Femur (tissue), 1 donor: ENCODE results near the gene IFT27.

Source experiments
- DNase-seq: peaks from one replicate; pipeline ENCODE4 v3.0.0-alpha.2; 2017

The IFT27 gene

DNA sequence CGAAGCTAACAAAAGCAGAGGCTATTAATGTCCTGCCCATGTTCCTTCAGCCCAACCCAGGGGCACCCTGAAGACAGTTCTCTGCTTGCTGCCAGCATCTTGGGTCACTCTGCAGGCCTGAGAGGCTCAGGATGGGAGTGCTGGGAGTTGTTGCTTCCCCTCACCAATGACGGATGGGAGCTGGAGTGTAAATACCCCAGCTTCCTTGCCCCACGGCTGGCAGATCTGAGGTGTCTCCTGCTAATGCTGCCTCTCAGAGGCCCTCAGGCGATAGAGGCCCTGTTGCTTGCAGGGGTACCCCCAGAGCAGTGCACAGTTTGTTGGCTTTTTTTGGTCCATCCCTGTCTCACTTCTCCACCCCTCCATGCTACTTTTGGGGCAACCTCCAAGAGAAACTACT is 32.9 kb downstream of the IFT27 start:
- peak; percentile 5 for DNase-seq

DNA sequence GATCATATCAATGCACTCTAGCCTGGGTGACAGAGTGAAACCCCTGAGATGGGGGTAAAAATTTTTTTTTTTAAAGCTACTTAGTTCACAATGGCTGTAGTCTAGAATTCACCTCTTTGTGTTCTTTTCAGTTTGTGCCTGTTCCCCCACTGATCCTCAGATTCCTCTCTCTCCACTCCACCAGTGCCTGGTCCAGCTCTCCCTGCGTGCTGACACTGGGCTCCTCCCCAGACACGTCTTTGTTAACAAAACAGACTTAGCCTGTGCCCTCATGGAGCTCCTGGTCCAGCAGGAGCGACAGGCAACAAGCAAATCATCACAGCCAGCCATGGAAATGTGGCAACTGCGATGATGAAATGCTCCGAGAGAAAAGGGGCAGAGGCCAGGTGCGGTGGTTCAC is 34.0 kb downstream of the IFT27 start:
- peak; percentile 1 for DNase-seq

DNA sequence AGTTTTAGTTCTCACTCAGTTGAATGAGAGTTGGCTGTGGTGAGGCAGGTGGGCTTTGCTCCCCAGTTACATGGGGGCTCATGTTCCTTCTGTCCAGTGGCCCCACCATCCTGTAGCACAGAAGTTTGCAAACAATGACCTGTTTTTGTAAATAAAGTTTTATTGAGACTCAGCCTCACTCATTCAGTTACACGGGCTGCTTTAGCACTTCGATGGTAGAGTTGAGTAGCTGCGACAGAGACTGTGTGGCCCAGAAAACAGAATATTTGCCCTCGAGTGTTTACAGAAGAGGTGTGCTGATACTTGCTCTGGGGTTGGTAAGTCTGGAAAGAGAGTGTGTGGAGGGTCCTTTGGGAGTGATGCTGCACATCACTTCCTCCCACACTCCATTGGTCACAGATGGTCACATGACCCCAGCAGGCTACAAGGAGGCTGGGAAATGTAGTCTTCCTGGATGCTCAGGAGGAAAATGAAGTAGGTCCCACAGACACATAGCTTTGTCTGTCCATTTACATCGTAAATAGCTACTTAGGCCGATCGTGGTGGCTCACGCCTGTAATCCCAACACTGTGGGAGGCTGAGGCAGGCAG is 34.6 kb downstream of the IFT27 start:
- DNase-seq, result peak; percentile 10

DNA sequence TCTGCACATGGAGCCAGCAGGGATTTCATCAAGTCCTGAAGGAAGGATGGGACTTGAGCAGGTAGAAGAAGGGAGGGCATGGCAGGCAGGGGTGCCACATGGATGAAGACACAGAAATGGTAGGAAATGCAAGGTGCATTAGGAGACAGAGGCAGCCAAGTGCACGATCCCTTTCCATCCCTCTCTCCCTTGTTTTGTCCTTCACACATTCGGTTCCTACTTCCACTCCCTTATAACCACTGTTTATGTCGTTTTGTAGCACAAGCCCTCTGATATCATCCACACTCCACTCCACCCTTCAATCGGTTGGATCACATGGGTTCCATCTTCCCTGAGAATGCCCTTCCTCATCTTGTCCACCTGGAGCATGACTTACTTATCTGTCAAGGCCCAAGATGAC is 35.2 kb downstream of the IFT27 start:
- no peak for DNase-seq

DNA sequence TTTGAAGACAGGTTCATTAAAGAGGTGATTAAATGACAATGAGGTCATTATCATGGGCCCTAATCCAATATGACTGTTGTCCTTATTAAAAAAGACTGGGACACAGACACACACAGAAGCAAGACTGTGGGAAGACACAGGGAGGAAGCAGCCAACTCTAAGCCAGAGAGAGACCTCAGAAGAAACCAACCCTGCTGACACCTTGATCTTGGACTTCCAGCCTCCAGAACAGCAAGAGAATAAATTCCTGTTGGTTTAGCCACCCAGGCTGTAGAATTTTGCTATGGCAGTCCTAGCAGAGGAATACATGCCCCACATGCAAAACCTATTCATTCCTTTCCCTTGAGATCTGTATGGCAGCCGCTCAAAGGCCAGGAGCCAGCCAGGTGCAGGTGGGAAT is 36.7 kb downstream of the IFT27 start:
- DNase-seq, result peak; percentile 0

DNA sequence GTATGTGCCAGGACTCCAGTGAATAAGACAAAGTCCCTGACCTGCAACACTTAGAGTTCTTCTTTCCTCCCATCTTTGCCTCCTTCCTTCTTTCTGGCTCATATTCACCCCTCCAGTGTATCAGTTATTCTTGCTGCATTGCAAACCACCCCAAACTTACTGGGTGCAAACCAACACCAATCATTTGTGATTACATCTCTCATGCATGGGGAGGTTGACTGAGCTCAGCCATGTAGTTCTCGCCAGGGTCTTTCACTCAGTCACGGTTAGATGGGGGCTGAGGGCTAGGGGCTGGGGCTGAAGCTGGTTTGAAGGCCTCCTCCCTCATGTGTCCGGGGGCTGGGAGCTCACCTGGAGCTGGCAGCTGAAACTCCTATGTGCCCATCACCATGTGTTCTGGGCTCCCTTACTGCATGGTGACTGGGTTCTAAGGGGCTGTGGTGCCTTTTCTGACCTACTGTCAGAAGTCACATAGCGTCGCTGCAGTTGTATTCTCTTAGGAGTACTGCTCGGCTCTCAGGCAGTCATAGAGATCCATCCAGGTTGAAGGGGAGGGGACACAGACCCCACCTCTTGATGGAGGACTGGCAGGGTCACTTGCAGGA is 37.4 kb downstream of the IFT27 start:
- DNase-seq, result no peak

DNA sequence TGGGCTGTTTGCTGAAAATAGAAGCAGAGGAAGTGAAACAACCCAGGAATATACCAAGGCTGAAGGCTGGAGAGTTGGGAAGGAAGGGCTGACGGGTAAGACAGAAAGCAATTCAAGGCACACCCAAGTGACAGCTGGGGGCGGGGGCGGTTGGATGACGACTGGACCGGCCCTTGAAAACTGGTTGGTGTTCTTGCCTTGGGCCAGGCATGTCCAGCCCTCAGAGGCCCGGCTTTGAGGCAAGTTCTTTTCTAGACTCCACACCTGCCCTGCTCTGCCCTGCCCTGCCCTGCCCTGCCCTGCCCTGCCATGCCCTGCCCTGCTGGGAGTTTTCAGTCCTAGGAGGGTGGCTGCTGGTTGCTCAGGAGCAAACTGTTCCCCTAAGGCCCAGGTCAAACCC is 38.1 kb downstream of the IFT27 start:
- peak; percentile 27 for DNase-seq

DNA sequence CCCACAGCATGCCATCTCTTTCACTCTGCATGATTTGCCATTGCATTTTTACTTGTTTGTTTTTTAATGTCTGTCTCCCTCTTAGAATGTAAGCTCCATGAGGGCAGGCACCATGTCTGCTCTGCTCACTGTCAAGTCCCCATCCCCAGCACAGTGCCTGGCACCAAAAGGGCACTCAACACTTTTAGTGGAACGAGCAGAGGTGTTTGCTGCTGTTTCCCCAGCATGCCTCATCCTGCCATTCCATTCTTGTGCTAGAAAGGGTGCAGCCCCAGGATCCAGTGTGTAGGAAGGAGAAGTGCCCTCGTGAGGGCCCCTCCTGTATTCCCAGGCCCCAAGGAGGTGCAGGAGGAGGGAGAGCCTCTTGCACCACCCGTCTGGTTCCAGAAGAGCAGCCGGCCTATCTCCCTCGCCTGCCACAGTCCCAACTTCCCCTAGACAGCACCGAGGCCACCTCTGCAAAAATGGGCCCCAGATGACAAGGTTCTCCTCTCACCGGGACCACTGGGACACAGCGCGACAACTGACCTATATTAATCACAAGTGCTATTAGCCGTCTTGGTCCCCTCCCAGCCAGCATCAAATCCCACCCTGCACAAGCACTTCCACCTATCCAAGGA is 39.1 kb downstream of the IFT27 start:
- DNase-seq, result peak; percentile 5

DNA sequence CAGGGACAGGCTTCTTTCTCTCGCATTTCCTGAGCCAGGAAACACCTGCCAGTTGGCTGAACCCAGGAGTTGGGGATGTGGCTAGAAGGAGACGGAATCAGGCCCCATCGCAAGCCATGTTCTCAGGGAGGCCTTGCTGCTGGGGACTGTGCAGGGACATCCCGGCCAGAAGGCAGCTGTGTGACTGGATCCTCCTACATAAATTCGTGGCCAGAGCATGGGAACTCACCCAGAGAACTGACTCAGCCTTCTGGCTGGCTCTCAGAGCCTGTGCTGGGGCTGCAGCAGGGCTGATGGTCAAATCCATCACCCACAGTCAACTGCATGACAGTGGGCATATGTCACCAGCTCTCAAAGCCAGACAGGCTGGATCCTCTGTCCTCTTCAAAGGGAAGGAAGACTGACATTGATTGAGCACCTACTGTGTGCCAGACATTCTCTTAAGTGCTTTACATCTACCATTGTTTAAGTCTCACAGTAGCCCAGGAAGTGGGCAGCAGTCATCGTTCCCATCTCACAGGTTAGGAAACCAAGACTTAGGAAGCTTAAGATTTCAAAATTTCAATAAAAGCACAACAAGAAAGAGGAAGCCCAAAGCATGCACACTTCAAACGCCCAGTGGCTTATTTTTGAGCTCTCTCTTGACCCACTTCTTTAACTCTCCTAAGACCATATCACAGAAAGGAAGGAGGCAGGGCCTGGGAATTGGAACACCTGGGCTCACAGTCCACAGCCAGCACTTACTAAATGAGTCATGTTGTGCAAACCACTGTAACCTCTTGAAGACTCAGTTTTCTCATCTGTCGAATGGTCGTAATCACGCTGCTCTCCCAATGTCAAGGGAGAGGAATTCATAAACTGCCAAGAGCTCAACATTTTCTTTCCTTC is 41.5 kb downstream of the IFT27 start:
- peak; percentile 61 for DNase-seq

DNA sequence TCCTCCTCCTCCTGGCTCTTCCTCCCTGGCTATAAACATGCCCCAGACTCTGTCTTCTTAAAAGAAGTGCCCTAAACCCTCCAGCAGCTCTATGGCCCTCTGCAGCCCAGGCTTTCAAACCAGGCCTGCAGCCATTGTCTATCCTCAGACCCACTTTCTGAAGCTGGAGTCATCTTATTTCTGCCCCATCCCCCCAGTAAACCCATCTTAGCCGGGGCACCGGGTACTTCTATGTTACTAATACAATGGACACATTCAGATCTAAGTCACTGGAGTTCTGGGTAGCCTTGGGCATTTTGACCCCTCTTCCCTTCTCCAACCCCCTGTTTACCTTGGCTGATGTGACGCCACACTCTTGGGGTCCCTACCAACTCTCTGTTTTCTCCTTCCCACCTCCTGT is 42.6 kb downstream of the IFT27 start:
- DNase-seq, result peak; percentile 5

DNA sequence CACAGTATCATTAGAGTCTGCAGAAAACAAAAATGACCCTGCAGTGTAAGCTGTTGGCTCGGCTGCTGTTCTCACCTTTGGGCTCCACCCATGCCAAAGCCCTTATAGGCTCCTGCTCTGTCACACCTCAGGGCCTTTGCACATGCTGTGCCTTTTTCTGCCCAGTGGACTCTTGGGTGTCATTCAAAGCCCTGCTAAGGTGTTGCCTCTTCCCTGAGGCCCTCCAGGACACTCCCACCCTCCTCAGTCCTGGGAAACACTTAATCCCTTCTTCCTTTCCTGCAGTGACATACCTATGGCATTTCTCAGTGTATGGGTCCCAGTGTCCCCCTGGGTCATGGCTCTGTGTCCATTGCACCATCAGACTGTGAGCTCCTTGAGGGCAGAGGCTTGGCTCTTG is 43.3 kb downstream of the IFT27 start:
- DNase-seq, result peak; percentile 10

DNA sequence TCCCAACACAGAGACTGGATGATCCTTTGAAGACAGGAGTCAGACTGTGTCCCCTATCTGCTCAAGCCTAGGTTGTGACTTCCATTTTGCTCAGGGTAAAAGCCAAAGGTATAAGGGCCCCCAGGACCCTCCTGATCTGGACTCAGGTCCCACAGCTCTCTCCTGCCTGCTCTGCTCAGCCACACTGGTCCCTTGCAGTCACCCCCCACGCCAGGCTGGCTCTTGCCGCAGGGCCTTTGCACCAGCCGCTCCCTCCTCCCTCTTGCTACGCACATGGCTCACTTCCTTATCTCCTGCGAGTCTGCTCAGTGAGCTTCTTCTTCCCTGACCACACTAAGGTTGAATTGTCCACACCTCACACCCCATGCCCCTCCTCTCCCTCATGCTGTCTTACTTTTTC is 44.0 kb downstream of the IFT27 start:
- DNase-seq, result peak; percentile 1

DNA sequence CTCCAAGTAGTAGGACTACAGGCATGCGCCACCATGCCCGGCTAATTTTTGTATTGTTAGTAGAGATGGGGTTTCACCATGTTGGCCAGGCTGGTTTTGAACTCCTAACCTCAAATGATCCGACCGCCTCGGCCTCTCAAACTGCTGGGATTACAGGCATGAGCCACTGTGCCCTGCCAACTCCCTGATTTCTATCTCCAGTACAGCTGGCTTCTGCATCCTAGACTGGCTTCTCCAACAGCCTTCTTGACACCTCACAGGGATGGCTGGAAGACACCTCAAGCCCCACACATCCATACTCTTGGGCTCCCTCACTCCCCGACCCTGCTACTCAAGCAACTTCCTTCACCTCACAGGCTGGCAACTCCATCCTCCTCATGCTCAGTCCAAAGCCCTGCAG is 44.6 kb downstream of the IFT27 start:
- DNase-seq, result peak; percentile 3

DNA sequence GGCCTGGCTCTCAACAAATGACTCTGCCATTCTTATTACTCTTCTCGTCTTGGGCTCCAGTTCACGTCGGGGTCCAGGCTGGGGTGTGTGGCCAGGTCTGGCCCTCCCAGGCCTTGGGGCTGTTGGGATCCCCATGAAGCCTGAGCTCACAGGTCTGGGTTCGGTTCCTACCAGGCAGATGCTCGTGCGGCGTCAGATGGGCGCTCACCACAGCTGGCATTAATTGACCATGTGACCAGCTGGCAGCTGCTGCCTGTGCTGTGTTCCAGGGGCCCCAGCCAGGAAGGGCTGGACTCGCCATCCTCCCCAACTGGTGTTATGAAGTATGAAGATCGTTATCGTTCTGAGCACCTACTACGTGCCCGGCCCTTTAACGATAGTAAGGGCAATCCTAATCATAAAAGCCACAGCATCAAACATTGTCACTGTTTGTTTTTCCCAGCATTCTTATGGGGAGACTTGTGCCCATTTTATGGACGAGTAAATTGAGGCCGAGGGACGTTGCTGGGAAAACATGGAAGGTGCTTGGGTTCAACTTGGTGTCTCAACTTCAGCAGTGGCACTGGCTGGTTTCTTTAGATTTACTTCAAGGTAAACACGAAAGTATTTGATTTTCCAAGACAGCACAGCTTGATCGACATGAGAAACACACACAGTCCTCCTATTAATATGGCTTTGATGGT is 45.6 kb downstream of the IFT27 start:
- DNase-seq, result peak; percentile 8

DNA sequence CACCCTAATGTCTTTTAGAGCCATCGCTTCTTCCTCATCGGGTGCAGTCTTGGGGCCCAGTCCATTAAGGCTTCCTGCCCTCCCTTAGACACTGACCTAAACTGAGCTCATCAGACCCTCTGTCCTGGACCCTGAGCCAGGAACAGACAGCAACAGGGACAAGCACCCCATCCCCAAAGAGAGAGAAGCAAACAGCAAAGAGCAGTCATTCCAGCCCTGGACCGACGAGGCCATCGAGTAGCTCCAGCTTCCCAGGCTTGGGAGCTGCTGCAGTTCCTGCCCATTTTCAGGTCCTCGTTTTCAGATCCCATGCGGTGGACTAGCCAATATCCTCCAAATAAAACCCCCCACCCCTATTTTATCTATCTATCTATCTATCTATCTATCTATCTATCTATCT is 46.6 kb downstream of the IFT27 start:
- DNase-seq, result peak; percentile 3

DNA sequence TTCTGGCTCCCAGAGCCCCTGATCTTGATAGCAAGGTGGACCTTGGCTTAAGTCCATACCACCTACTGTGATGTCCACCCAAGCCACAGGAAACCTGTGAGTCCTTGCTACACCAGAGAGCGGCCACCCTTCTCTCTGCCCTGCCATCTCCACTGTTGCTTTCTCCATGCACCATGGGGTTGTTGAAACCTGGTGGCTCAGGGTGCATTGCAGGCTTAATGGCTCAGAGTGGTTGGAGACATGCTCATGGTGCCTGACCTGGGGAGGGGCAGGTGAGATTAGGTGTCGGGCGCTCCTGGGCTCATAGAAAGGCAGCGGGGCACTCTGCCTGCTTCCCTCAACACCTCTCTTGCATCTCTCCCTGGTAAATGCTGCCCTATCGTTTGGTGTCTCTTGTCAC is 47.4 kb downstream of the IFT27 start:
- DNase-seq, result peak; percentile 5

DNA sequence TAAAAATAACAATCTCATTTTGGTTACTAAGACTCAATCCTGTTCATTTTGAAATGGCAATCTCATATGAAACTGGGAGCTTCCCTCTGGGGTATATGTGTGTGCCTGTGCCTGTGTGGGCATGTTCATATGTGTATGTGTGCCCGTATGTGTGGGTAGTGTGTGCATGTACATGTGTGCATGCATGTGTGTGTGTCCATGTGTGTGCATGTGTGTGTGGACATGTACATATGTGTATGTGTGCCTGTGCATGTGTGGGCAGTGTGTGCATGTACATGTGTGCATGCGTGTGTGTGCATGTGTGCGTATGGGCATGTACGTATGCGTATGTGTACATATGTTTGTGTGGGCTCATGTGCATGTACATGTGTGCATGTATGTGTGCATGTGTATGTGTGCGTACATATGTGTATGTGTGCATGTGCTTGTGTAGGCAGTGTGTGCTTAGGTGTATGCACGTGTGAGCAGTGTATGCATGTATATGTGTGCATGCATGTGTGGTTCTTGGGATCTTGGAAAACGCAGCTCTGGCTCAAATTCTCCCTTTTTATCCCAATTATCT is 47.9 kb downstream of the IFT27 start:
- DNase-seq, result peak; percentile 1

DNA sequence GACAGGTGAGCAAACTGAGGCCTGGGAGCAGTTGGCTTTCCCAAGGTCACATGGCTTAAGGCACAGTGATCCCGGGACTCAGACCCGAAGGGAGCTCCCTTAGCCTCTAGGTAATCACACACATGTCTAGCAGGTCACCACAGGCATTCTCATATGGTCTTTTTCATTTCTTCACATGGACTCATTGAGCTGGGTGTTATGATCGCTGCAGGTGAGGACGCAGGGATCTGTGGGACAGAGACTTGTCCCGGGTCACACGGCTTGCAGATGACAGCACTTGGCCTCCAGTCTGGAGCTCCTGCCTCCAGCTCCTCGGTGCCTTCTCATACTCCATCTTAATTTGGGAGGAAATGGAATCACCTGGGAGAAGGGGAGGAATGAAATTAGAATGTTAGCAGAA is 48.8 kb downstream of the IFT27 start:
- peak; percentile 2 for DNase-seq

DNA sequence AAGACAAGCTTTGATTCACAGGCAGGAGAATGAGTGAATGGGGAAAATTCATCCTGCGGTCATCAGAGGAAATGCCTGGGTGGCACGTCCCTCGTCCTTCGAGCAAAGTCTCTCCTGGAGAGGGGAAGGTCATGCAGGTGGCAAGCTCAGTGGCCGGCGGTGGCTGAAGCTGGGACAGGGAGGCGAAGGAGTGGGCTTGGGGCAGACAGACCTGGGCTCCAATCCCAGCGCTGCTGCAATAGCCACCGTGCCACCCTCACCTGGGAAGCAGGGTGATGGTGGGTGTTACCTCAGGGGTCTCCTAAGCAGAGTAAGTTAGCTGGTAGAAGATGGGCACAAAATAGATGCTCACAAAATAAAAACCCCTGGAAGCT is 49.9 kb downstream of the IFT27 start:
- no peak for DNase-seq

DNA sequence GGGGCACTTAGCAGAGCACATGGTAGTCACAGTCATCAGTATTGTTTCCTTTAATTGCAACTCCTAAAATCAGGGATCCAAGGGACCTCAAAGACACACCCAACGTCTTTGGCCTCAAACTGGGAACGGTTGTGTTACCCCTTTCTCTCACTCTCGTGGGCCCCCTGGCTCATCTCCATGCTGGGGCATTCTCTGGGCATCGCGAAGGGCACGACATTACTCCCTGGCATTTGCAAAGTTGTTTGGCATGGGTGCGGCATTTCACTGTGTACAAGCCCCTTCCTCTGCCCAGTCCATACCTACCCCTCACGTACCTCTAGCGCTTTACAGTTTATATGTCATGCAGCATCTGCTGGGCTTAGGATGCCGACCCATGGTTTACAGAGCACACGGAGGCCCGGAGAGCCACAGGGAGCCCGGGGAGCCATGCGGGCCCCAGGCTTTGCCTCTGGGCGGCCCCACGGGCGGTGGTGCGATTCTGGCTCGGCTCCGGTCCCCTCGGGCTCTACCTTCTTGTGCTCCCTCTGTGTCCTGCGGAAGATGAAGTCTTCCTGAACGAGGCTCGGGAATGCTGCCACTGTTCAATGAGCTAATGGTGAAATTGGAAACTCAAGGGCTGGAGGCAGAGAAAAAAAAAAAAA is 50.4 kb downstream of the IFT27 start:
- peak; percentile 14 for DNase-seq

DNA sequence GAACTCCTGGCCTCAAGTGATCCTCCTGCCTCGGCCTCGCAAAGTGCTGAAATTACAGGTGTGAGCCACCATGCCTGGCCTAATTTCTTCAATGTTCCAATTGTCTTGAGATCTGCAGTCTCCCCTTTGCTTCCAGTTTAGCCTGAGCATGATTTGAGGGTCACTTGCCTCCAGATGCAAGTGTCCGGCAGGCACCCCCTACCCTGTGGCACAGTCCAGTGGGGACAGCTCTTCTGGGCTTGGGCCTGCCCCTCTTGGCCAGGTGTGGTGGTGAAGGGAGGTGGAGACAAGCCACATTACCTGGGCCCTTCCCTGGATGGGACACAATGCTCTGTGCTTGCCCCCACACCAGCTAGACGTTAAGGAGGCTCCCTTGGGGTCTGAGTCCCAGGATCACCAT is 51.1 kb downstream of the IFT27 start:
- DNase-seq, result no peak

DNA sequence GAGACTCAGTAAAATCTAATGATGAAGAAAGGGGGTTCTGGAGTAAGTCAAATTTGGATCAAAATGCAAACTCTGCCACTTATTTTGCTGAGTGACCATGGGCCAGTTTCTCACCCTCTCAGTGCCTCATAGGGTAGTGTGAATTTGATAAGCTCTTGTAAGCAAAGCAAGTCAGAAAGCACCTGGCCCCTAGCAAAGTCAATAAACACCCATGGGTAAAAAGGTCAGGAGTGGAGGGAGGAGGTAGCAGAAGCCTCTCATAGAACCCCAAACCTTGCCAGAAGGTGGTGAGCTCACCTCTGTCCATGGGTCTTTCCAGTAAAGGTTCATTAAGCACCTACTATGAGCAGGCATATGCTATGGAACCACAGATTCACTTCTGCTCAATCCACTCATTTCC is 53.9 kb downstream of the IFT27 start:
- DNase-seq, result no peak
